Activated T-cell treated with anti-CD3 and anti-CD28 coated beads for 24 hours (primary cell): ENCODE results near the gene PHF21B.

Experiments used
- DNase-seq: peaks from one replicate; pipeline ENCODE4 v3.0.0-alpha.2; 2020; ENCODE audit warnings: low read depth

Gene PHF21B

GRCh38 chr22:44840611-44841322 lies 169.0 kb downstream of the PHF21B start:
- no peak for DNase-seq

- no peak for DNase-seq
Observed at GRCh38 chr22:44839721-44840120, 170.1 kb downstream of the PHF21B start.

GRCh38 chr22:44839061-44839460 lies 170.7 kb downstream of the PHF21B start:
- no peak for DNase-seq

GRCh38 chr22:44838316-44839016 lies 171.3 kb downstream of the PHF21B start:
- DNase-seq, result no peak

DNA sequence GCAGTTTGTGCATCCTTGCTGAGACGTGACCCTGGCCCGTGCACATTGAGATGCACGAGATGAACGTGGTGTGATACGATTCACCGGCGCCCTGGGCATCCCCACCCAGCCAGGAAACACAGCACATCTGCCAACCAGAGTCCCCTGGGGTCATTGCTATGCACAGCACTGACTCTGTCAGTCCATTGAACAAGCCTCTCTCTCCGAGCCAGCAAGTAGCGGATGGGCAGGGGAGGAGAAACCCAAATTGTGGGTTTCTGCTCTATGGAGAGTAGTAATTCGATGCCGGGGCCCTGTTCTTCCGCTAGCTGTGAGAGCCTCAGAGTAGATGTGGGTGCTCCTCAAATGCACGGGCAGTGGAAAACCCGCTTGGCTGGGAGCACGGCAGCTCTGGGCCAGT lies 172.3 kb downstream of the PHF21B start:
- no peak for DNase-seq

DNA sequence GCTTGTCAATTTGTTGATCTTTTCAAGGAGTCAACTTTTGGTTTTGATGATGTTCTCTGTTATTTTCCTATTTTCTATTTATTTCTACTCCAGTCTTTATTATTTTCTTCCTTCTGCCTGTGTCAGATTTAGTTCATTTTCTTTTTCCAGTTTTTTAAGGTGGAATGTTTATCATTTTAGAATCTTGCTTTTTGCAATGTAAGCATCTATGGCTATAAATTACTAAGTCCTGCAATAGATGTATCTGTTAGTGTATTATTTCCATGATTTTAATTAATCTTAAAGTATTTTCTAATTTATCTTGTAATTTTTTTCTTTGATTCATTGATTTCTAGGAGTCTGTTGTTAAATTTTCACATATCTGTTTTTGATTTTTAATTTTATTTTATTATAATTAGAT lies 175.7 kb downstream of the PHF21B start:
- no peak for DNase-seq

DNA sequence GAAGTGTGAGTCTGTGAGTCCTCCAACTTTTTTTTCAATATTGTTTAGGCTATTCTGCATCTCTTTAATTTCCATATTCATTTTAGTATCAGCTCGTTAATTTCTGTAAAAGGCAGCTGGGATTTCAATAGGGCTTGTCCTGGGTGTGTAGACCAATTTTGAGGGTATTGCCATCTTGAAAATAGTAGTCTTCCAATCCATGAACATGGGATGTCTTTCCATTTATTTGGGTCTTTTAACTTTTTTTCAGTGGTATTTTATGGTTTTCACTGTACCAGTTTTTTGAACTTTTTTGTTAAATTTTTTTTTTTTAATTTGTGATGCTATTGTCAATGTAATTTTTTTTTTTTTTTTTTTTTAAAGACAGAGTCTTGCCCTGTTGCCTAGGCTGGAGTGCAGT lies 177.9 kb downstream of the PHF21B start:
- DNase-seq, result no peak
